Ovary (tissue), 3 donors: ENCODE data around the gene CLIC3.

Experiments
- CTCF ChIP-seq, 3 donors: fragments of 450-650 bp in 2 of 3; fragments of 200-600 bp in 1 of 3; IDR thresholded peaks; one replicate each; pipeline versions ENCODE4 v1.5.1 to v1.8.0; 2016 to 2022; ENCODE audit warnings: antibody characterized with exemption in 3 of 3, mild to moderate bottlenecking in 1 of 3
- EP300 ChIP-seq: sonication (generic); formaldehyde crosslinking; IDR thresholded peaks from one replicate; pipeline ENCODE4 v1.6.1; 2017; ENCODE audit warnings: antibody characterized with exemption
- POLR2A ChIP-seq: fragments of 450-650 bp; IDR thresholded peaks from one replicate; pipeline ENCODE4 v1.6.1; 2017; ENCODE audit warnings: antibody characterized with exemption, mild to moderate bottlenecking, moderate library complexity
- donor health status: DM: no; HTN: no; CAD: no.

GRCh38 chr9:137022662-137023008, 26.3 kb upstream of the CLIC3 start:
- TF ChIP-seq CTCF (IDR thresholded peaks at IDR 0.05) (no peak), EP300 (no peak), POLR2A (no peak)
